Left forelimb (tissue), 1 donor: ENCODE measurements around the gene HES2.
"Not testable (repeated sequence)": the region's sequence is repeated elsewhere in the genome, so short reads cannot be mapped to it uniquely, and the experiment has no call there.

Experiments used
- DNase-seq: peaks from one replicate; pipeline ENCODE4 v3.0.0-alpha.2; 2018; ENCODE audit warnings: low spot score

HES2 gene

DNA sequence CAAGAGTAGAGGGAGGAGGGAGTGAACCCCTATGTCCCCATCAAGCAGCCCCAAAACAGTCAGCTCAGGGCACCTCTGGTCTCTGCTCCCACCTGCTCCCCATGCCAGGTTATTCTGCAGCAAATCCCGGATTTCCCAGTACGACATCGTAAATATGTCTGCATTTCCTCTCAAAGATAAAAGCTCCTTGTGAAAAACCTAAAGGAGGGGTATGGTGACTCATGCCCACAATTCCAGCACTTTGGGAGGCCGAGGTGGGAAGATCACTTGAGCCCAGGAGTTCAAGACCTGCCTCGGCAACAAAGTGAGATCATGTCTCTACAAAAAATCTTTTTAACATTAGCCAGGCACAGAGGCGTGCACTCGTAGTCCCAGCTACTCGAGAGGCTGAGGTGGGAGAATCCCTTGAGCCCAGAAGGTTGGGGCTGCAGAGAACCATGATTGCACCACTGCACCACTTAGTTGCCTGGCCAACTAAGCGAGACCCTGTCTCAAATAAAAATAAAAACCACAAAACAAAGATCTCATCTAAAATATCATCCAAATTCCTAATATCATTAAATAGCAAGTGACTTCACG lies 33.3 kb downstream of the HES2 start:
- DNase-seq: no peak

DNA sequence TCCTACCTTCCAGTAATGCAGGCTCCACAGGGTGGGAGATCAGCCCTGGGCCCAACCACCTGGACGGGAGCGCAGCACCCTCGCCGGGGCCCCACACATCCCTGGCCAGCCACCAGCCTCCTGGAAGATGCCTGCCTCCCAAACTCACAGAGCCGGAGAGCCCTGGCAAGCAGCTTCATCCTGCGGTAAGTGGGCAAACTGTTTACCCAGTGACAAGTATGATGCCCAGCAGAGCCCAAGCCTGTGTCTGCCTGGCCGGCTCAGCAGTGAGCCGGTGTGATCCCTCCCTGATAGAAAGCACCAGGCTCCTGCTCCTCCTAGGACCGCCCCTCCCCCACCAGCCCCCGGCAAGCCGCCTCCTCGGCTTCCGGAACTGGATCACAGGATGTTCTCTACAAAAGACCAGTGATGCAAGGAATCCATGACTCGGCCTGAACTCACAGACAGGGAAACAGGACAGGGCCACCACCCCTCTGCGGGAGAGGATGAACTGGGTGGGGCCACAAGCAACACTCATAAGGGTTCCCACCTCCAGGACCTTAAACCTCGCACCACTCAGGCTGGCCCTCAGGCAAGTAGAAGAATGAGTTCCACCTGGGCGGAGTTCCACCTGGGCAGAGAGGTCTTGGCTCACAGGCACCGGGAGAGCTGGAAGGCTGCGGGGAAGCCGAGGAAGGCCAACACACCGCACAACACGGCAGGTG lies 34.1 kb downstream of the HES2 start:
- no peak for DNase-seq

- peak; percentile 77 for DNase-seq
Observed at GRCh38 chr1:6384962-6385361, 34.8 kb downstream of the HES2 start.

GRCh38 chr1:6384135-6384534 lies 35.6 kb downstream of the HES2 start:
- no peak for DNase-seq

DNA sequence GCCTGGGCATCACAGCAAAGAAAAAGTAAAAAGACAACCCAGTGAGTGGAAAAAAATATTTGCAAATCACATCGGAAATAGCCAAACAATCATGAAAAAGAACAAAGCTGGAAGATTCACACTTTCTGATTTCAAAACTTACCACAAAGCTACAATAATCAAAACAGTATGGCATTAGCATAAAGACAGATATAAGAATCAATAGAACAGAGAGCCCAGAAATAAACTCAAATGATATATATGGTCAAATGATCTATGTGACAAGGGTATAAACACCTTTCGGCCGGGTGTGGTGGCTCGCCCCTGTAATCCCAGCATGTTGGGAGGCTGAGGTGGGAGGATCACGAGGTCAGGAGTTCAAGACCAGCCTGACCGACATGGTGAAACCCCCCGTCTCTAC lies 39.7 kb downstream of the HES2 start:
- DNase-seq: no peak

DNA sequence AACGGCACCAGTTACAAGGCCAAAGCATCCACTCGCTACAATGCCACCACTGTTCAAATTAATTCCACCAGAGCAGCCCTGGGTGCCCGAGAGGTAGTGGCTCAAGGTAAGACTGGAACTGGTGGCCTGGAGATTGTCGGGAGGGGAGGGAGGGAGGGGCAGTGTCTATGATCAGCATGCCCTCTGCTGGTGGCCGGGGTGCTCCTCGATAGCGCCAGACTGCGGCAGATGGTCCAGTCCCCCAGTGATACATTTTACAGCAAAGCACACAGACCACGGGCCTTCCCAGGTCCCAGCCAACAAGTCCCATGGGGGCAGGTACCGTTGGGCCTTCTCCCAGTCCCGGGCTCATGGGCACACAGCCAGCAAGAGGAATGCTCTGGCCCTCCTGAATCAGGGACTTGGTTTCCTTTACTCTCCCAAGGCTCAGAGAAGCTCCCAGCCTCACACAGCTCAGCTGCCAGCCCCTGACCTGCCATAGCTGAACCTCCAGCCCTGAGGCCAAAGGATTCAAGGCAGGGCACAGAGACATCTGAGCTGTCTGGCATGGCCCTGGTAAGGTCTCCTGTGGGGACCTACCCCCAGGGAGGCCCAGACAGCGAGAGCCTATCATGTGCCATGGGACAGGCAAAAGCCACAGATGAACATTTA lies 41.5 kb downstream of the HES2 start:
- DNase-seq: no peak

DNA sequence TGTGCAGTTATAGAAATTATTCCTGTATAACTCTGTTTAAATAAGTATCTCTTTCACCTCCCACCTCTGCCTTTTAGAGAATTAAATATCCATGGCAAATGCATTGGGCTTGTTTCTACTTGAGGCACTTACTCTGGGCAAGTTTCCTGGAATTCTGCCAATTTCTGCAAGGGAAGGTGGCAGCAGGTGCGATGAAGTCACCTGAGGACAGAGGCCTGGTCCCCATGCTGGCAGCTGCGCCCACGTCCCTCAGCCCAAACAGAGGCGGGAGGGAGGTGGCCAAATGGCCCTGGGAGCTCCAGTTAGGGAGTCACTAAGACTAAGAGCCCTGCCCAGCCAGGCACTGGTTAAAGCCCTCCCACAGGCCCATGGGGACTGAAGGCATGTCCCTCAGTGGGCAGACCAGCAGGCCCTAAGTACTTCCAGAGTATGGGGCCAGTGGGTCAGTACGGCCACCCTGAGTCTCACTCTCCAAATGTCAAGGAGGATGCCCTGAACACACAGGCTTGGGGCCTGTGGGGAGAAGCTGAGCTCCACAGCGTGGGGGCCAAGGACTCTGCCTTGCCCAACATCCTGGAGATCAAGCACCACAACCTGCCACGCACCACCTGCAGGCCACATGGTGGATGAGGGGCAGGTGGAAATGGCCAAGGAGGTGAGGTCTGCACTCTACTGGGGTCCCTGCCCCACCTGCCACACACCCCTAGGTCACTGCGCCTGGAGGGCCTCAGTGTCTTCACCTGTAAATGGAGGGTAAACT lies 45.6 kb downstream of the HES2 start:
- DNase-seq: no peak

- DNase-seq: not testable (repeated sequence)
Observed at GRCh38 chr1:6372236-6372635, 47.5 kb downstream of the HES2 start.

GRCh38 chr1:6370006-6370405 lies 49.7 kb downstream of the HES2 start:
- no peak for DNase-seq

GRCh38 chr1:6367381-6368012 lies 52.2 kb downstream of the HES2 start:
- DNase-seq: no peak

DNA sequence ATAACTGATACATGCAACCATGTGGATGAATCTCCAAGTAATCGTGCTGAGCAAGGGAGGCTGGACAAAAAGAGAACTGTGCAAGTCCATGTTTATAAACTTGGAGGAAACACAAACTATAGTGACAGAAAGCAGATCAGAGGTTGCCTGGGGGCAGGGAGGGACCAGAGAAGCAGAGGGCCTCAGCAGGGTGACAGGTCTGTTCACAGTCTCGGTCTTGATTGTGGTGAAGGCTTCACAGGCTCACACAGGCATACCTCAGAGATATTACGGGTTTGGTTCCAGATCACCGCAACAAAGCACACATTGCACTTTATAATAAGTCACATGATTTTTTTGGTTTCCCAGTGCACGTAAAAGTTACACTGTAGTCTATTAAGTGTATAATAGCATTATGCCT lies 54.7 kb downstream of the HES2 start:
- no peak for DNase-seq

- not testable (repeated sequence) for DNase-seq
Observed at GRCh38 chr1:6363085-6363884, 56.4 kb downstream of the HES2 start.
